Immature natural killer cell (primary cell): ENCODE data around the gene SLC4A11. TPM values are rescaled to one million over a fixed set of nuclear protein-coding genes. Genes with fewer than 3 reads are reported as not detected.

ENCODE experiments used
- polyA plus RNA-seq, 3 donors: library from polyadenylated mRNA; unstranded; fragments of 300-500 nt; fragmentation: Illumina TruSeq; gene quantifications; one replicate each; pipeline ENCODE4 v1.2.3, GENCODE V29; 2021

SLC4A11 gene
- polyA plus RNA-seq, 3 donors from 2014 or later, result not detected

Other genes starting within 250 kb of the SLC4A11 start
- not detected for gene GNRH2, start 195.6 kb downstream of the SLC4A11 start, polyA plus RNA-seq
- 10 to 100 TPM; 65.2 to 76.5 (median 70.7) TPM for gene MRPS26, start 193.1 kb downstream of the SLC4A11 start, polyA plus RNA-seq
- gene OXT, start 167.6 kb downstream of the SLC4A11 start, polyA plus RNA-seq, result 1 to 10 TPM in 1 of 3 donors, not detected in 2; 1.1 TPM
- not detected for gene AVP, start 154.5 kb downstream of the SLC4A11 start, polyA plus RNA-seq
- 10 to 100 TPM; 12.2 to 26.5 (median 20.5) TPM for gene FASTKD5, start 79.3 kb downstream of the SLC4A11 start, polyA plus RNA-seq
- 1 to 10 TPM; 2.3 to 7.0 (median 4.9) TPM for gene UBOX5, start 79.3 kb downstream of the SLC4A11 start, polyA plus RNA-seq
- gene LZTS3, start 65.6 kb downstream of the SLC4A11 start, polyA plus RNA-seq, result not detected
- 10 to 100 TPM; 45.6 to 63.1 (median 48.0) TPM for gene DDRGK1, start 34.5 kb downstream of the SLC4A11 start, polyA plus RNA-seq
- gene ITPA, start 29.7 kb downstream of the SLC4A11 start, polyA plus RNA-seq, result 10 to 100 TPM; 75.0 to 84.5 (median 76.3) TPM
- gene DNAAF9, start 168.5 kb upstream of the SLC4A11 start, polyA plus RNA-seq, result under 1 TPM in 2 of 3 donors, not detected in 1; 0.26 to 0.74 TPM
- 10 to 100 TPM in 1 of 3 donors, 1 to 10 TPM in 2; 9.4 to 15.2 (median 9.7) TPM for gene ATRN, start 231.8 kb upstream of the SLC4A11 start, polyA plus RNA-seq